HG02678 (cell line): ENCODE results near the gene LONP2.
"Not testable (repeated sequence)": the region's sequence is repeated elsewhere in the genome, so short reads cannot be mapped to it uniquely, and the experiment has no call there.

ENCODE experiments used
- ATAC-seq: cut with Tn5 transposase; IDR thresholded peaks from one replicate; pipeline ENCODE4 v1.9.1; 2021; ENCODE audit warnings: mild to moderate bottlenecking, moderate library complexity; ENCODE audit not compliant: unreplicated experiment

The LONP2 gene

GRCh38 chr16:48235556-48236136 lies 8.5 kb upstream of the LONP2 start:
- no peak for ATAC-seq

- no peak for ATAC-seq
These were observed 7.8 kb upstream of the LONP2 start for GRCh38 chr16:48236286-48236685.

DNA sequence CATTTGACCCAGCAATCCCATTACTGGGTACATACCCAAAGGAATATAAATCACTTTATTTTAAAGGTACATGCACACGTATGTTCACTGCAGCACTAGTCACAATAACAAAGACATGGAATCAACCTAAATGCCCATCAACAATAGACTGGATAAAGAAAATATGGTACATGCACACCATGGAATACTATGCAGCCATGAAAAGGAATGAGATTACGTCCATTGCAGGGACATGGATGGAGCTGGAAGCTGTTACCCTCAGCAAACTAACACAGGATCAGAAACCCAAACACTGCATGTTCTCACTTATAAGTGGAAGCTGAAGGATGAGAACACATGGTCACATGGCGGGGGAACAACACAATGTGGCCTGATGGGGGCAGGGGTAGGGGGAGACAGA lies 4.0 kb upstream of the LONP2 start:
- ATAC-seq = not testable (repeated sequence)

- ATAC-seq = no peak
These were observed 729 bp downstream of the LONP2 start for GRCh38 chr16:48244863-48245195.

- ATAC-seq = no peak
These were observed 2.0 kb downstream of the LONP2 start for GRCh38 chr16:48246066-48246465.

DNA sequence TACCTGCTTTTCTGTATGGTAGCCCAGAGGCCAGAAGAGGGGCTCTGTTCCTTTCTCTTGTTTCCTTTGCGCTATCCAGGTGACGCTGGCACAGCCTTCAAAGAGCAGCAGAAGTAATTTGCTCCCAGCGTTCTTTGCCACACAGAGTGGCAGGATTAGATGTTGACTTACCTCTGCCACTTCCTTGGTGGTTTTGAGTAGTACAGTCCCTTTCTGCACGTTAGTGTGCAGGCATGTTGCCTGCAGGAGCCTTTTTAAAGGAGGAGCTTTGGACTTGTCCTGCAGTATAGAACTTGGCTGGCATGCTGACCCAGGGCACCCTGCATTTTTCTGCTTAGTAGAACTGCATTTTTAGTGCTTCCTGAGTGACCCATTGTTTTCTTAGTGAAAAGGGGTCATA lies 3.2 kb downstream of the LONP2 start, which contains the start of gene ABCC11:
ABCC11 (minus strand) TSS at position 229 of the 400 bp plus-strand sequence. CDS start 15,618 bp downstream, outside the sequence.
- ATAC-seq = no peak

DNA sequence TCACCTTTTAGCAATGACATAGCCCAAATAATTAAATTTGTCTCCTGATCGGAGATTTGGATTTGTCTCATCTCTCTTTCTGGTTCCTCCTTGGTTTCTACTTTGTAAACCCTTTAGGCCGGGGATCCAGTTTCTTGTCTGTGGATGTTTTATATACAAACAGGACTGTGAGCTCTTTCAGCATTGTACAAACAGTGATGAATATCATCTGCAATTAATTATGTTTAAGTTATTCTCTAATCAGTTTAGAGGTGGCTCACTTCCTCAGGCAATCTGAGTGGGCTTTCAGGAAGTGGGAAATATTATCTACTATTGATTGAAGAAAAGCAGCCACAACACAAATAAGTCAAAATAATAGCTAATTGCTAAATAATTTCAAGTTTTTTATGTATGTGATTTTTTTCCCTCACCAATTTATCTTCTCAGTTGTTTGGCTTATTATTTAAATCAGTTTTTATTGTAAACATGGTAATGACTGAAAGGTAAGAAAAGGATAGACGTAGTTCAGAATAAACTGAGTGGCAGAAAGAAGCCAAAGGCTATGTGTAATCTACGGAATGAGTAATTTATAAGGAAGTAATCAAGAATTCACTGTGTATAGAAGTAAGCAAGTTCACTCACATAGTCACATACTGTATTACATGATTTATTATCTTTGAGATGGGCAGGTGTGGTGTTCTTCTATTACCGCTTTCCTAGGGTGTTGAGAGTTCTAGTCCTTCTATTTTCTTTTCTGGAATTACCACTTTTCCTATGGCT lies 6.6 kb downstream of the LONP2 start:
- no peak for ATAC-seq

GRCh38 chr16:48252013-48252412 lies 7.9 kb downstream of the LONP2 start:
- ATAC-seq = no peak

DNA sequence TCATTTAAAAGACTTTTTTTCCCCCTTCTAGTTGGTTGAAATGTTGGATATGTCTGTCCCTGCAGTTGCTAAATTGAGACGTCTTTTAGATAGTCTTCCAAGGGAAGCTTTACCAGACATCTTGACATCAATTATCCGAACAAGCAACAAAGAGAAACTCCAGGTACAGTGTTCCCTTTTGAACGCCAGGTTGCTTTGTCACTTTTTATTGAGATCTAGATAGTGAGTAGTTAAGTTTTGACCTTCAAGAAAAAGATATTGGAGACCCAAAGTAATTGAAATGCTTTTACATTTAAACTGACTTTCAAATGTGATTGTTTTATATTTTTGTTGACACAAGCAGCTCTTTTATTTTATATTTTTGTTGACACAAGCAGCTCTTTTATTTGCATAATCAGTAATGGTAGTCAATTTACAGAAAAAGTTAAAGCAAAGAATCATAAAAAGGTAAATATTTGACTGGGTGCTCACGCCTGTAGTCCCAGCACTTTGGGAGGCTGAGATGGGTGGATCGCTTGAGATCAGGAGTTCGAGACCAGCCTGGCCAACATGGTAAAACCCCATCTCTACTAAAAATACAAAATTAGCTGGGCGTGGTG lies 12.6 kb downstream of the LONP2 start:
- no peak for ATAC-seq

DNA sequence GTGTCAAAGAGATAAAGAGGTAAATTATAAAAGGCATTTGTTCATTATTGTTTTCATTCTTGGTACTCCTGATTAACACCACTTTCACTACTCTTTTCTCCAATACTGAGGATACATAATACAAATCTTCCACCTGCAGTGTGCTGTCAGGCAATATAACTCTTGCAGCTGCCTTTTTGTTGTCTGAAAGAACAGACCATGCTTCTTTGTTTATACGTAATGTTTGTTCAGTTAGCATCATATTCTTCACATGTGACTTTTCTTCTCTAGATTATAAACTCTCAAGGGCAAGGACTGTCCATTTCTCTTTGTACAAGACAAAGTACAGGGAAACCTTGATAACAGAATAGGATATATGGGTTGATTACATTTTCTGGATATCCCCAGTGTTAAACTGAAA lies 17.5 kb downstream of the LONP2 start:
- ATAC-seq = no peak

- ATAC-seq = no peak
These were observed 18.5 kb downstream of the LONP2 start for GRCh38 chr16:48262631-48263030.

DNA sequence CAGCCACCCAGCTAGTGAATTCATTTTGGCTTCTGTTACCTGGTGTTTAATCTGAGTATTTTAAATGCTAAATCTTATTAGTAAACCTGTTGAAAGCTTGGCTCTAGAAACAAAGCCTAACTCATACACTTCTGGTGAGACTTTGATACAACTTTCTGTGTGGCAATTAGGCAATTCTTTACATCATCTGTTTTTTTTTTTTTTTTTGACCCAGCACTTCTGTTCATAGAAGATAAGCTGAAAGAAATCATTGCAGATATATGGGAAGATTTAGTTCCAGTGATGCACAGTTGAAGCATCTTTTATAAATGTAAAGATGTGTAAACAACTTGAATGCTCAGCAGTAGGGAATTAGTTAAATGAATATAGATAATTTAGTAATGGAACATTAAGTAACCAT lies 24.9 kb downstream of the LONP2 start:
- ATAC-seq = no peak

DNA sequence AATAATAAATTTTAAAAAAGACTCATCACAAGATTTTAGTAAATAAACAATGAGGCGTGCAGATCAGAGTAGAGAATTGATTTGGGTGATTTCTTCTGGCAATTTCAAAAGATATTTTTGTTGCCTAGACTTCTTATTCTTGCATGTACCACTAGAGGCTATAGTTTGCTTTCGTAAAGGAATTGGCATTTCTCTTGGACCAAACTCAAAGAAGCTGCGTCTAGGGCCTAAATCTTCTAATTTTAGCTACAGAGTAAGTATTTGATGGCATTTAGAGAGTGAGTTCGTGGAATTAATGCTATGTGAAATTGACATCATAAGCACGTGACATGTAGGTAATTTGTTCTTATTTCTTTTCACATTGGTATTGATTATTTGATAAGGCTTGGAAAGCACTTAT lies 27.6 kb downstream of the LONP2 start:
- no peak for ATAC-seq

DNA sequence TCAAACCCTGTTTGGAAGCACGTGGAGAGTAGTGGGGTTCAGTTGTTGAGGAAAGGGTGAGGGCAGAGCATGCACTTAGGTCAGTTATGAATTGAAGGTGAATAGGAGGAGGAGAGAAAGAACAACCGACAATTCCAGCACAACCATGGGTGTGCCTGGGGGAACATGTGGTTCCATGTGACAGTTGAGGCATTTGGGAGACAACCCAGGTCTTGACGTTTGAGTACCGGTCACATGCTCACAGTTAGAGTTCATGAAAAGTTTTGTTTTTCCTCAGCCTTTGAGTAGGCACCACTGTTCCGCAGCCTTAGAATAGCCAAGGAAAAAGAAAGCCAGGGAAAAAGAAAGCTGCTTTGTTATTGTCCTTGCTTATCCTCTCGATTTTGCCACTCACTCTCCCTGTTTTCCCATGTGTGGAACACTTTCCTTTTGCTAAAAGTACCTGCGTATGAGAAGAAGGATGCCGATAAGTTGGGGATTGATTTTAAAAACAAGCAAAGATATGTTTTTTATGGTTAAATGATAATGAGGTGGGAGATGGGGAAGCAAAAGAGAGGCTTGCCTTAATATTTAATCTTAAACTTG lies 28.8 kb downstream of the LONP2 start:
- ATAC-seq = no peak

DNA sequence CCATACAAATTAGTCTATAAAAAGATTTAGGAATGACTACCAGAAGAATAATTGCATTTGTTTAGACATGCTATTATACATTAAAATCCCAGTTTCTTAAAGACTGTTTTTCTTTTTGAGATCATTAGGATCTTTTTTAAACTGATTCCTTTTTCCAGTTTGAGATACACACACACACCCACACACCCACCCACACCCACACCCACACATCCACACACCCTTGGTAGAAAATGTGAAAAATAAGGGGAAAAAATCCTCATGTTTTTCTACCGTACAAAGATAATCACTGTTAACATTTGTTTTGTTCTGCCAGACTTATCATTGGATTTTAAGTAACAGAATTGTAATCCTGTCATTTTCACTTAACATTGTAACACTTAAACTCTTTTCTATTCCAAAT lies 30.4 kb downstream of the LONP2 start:
- ATAC-seq = no peak

DNA sequence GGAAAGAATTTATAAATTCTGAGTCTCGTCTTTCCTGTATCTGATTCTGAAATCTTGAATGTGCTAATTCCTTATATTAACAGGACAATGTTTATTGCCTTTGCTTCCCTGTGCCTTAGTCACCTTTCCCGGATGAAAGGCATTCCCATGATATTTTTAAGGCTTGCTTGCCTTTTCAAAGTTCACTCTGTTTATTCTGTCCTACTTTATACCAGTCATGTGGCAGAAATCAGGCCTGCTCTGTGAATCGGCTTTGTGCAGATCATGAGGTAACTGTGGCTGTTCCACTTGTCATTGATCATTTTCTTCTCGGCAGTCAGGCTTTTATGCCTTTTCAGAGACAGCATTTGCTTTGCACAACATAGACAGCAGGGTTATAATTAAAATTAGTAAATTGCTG lies 32.0 kb downstream of the LONP2 start:
- ATAC-seq = no peak

DNA sequence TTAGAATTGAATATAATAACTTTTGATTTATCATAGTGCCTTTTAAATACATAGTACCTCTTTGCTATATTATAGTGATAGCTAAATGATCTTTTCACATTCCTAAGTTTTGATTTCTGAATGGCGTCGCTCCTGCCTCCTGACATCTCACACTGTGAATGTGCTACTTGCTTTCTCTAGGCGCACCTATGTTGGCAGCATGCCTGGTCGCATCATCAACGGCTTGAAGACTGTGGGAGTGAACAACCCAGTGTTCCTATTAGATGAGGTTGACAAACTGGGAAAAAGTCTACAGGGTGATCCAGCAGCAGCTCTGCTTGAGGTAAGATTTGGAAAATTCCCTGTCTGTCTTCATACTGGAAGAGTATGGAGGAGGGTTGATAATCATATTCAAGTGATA lies 33.1 kb downstream of the LONP2 start:
- ATAC-seq = no peak

DNA sequence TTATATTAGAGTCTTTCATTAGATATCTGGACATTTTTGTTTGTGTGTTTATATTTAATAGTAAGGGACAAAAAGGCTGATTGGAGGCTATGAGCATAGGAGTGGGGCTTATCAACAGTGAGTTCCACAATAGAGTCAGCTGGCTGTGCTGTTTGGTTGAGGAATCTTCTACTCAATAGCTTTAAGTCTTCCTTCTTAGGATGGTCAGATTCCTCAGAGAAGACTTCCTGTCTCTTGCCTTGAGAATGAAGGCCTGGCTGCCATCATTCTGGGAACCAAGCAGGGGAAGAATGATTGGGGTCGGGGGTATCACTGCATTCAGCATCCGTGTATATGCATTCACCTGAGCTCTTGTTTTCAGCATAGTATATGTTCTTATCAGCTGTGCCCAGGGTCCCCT lies 35.1 kb downstream of the LONP2 start:
- no peak for ATAC-seq

- no peak for ATAC-seq
These were observed 36.4 kb downstream of the LONP2 start for GRCh38 chr16:48280546-48280945.

GRCh38 chr16:48282636-48283263 lies 38.6 kb downstream of the LONP2 start:
- ATAC-seq = no peak

GRCh38 chr16:48284772-48285409 lies 40.8 kb downstream of the LONP2 start:
- peak; percentile 62 for ATAC-seq
